GM08714 (cell line): ENCODE measurements around the gene CARMIL3.
"Not testable (repeated sequence)": the region's sequence is repeated elsewhere in the genome, so short reads cannot be mapped to it uniquely, and the experiment has no call there.

ENCODE experiments used
- H3K4me3 ChIP-seq: fragments of 200-500 bp; sonication (Bioruptor generic); 2 replicates; pipeline ENCODE4 v1.5.1; 2014; ENCODE audit warnings: mild to moderate bottlenecking, low read length, inconsistent platforms
- ZNF274 ChIP-seq: IDR thresholded peaks from 2 replicates; pipeline ENCODE4 v1.6.1; 2012; ENCODE audit warnings: mild to moderate bottlenecking, low read depth, low read length

CARMIL3 gene

GRCh38 chr14:24051789-24052655 is at the start of gene CARMIL3:
Gene CARMIL3, plus strand, starts transcription at chr14:24052009. Its CDS starts 145 bp downstream, at chr14:24052154.
- H3K4me3 ChIP-seq, result peak within 1 kb of the TSS; percentile 56
- no peak for TF ChIP-seq ZNF274

- peak overlapping the region; percentile 41; the same call in 1 of the 2 replicates for H3K4me3 ChIP-seq
Measured at GRCh38 chr14:24006471-24006816, 45.4 kb upstream of the CARMIL3 start.

GRCh38 chr14:24006817-24007652 is 44.8 kb upstream of the CARMIL3 start:
- H3K4me3 ChIP-seq, result peak overlapping the region; percentile 41; the same call in 1 of the 2 replicates

GRCh38 chr14:24011051-24011450 is 40.8 kb upstream of the CARMIL3 start:
- no peak overlapping the region for H3K4me3 ChIP-seq
- TF ChIP-seq ZNF274, result no peak

- H3K4me3 ChIP-seq, result not testable (repeated sequence)
Measured at GRCh38 chr14:24012726-24013273, 39.0 kb upstream of the CARMIL3 start.

DNA sequence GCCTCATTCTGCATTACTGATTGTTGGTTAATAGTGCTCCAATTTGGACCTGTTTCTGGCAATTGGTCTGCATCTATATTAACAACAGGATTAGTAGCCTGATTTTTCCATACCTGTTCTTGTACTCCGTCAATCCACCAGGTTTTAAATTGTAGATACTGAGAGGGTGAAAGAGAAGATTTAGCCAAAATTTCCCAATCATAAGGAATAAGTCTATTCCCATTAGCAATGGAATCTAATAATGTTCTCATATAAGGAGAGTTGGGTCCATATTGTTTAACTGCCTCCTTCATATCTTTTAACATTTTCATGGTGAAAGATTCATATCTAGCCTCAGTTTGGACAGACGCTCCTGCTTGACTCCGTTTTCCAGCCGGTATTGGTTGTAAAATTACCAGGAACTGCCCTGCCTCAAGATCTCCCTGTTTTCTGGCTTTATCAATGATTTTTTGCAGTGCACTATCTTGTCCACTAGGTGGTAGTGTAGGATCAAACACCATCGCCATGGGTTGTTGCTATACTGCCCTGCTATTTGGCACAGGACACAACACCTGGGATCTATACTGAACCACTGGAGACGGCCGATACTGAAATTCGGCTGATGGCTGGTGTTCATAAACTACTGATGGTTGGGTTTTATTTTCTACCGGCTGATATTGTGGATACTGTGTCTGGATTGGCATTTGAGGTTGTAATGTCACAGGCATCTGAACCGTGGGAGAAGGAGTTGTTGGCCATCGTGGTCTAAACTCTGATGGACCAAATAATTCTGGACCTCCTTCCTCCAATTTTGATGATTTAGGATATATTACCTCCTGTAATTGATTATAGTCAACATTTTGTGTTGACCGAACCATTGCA is 37.9 kb upstream of the CARMIL3 start:
- H3K4me3 ChIP-seq, result no peak overlapping the region
- TF ChIP-seq ZNF274, result no peak

GRCh38 chr14:24015745-24016144 is 36.1 kb upstream of the CARMIL3 start:
- not testable (repeated sequence) for H3K4me3 ChIP-seq

DNA sequence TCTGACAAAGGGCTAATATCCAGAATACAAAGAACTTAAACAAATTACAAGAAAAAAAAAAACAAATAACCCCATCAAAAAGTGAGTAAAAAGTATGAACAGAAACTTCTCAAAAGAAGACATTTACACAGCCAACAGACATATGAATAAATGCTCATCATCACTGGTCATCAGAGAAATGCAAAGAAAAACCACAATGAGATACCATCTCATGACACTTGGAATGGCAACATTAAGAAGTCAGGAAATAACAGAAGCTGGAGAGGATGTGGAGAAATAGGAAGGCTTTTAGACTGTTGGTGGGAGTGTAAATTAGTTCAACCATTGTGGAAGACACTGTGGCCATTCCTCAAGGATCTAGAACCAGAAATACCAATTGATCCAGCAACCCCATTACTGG is 32.8 kb upstream of the CARMIL3 start:
- H3K4me3 ChIP-seq, result not testable (repeated sequence)

- H3K4me3 ChIP-seq, result not testable (repeated sequence)
Measured at GRCh38 chr14:24019944-24020343, 31.9 kb upstream of the CARMIL3 start.

DNA sequence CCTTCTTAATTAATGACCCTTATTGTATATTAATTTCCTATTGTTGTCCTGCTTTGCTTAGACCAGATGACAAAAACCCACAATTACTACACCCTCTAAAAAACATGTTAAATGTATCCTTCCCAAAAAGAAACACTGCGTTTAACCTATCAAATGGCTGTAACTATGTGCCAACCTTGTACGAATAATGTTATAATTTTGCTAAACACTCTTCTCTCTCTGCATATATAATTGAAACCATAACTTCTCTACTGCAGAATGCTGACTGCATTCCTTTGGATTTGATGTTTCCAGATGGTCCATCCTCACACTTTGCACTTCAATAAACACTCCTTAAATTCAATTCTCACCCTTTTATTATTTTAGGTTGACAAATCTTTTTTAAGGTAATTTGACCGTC is 31.3 kb upstream of the CARMIL3 start:
- H3K4me3 ChIP-seq, result not testable (repeated sequence)

GRCh38 chr14:24024939-24025418 is 26.8 kb upstream of the CARMIL3 start:
- not testable (repeated sequence) for H3K4me3 ChIP-seq

GRCh38 chr14:24029687-24030086 is 22.1 kb upstream of the CARMIL3 start:
- not testable (repeated sequence) for H3K4me3 ChIP-seq

- not testable (repeated sequence) for H3K4me3 ChIP-seq
Measured at GRCh38 chr14:24031331-24031730, 20.5 kb upstream of the CARMIL3 start.

DNA sequence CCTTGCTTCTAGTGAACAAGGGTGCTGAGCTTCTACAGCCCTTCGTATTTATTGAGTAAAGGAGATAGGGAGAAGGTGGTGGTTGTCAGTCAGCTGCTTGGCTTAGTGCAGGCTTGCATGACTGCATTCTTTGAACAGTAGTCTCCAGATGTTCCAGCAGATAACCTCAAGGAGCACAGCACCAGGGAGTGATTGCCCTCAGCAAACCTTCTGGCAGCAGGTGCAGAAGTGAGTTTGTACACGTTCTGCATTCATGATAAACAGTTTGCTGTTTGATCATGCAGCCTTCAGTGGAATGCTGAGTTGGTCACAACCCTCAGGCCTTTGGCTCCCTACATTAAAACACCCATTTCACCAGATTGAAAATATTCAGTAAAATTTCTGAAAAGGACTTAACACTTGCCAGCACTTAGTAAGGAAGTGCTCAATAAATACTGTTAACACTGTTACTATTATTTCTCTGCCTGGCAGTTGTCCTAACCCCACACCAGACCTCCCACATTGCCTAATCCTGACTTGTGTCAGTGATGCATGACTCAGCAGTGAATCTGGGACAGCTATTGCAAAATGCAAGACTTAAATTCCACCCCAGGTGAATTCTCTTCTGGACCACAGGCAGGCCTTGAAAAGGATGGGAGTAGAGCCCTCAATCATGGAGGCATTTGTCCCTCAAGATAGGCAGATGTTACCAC is 18.9 kb upstream of the CARMIL3 start:
- no peak overlapping the region for H3K4me3 ChIP-seq
- TF ChIP-seq ZNF274, result no peak

DNA sequence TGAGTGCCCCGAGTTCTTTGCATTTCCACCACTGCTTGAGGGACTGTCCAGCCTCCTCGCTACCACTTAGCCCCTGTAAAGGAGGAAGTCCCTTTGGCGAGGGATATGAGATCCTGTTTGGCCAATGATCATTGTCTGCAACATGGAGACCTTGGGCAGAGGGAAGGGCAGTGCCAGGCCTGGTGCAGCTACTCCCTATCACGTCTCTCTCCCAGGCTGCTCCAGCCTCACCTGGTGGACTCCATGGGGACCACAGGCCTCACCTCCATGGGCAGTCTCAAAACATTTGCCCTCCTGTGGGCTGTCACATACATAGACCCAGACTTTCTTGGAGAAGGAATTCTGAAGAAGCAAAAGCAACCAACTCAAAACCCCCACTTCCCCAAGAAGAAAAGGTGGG is 16.0 kb upstream of the CARMIL3 start:
- H3K4me3 ChIP-seq, result peak overlapping the region; percentile 70; the same call in 1 of the 2 replicates
